ENCODE data around the gene RUSF1.
"Not testable (repeated sequence)": the region's sequence is repeated elsewhere in the genome, so short reads cannot be mapped to it uniquely, and the experiment has no call there.

RUSF1 gene

GRCh38 chr16:31513884-31514283 is 5.7 kb upstream of the RUSF1 start:
- no peak for DNase-seq

DNA sequence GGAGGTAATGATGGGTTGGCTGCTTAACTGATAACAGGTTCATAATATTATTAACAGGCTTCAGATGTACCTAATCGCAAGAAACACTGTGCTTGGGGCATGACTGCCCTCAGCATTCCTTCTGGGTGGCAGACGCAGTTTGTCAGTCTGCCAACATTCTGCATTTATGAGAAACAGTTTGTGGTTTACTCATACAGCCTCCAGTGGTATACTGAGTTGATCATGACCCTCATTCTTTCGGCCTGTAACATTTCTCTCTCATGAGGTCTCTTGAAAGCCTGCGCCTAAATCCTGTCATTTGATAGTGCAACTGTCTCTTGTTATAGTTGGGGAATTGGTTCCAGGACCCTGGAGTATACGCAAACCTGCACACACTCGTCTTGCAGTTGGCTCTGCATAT is 4.9 kb upstream of the RUSF1 start:
- peak; percentile 75 for DNase-seq

- peak; percentile 67 for DNase-seq
Measured at GRCh38 chr16:31508706-31509195, 560 bp upstream of the RUSF1 start.

- no peak for DNase-seq
Measured at GRCh38 chr16:31507617-31507928, 618 bp downstream of the RUSF1 start.

GRCh38 chr16:31505483-31505882 is 2.7 kb downstream of the RUSF1 start:
- no peak for DNase-seq

DNA sequence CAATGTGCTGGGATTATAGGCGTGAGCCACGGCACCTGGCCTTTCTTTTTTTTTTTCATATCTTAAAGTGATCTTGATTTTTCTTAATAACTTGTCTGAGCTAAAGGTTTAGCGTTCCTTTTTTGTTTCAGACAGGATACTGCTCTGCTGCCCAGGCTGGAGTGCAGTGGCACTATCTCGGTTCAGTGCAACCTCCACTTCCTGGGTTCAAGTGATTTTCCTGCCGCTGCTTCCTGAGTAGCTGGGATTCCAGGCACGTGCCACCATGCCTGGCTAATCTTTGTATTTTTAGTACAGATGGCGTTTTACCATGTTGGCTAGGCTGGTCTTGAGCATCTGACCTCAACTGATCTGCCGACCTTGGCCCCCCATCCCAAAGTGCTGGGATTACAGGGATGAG is 4.0 kb downstream of the RUSF1 start:
- no peak for DNase-seq

- not testable (repeated sequence) for DNase-seq
Measured at GRCh38 chr16:31503555-31503954, 4.6 kb downstream of the RUSF1 start.

GRCh38 chr16:31502981-31503380 is 5.2 kb downstream of the RUSF1 start:
- no peak for DNase-seq

GRCh38 chr16:31501966-31502348 is 6.2 kb downstream of the RUSF1 start:
- no peak for DNase-seq

DNA sequence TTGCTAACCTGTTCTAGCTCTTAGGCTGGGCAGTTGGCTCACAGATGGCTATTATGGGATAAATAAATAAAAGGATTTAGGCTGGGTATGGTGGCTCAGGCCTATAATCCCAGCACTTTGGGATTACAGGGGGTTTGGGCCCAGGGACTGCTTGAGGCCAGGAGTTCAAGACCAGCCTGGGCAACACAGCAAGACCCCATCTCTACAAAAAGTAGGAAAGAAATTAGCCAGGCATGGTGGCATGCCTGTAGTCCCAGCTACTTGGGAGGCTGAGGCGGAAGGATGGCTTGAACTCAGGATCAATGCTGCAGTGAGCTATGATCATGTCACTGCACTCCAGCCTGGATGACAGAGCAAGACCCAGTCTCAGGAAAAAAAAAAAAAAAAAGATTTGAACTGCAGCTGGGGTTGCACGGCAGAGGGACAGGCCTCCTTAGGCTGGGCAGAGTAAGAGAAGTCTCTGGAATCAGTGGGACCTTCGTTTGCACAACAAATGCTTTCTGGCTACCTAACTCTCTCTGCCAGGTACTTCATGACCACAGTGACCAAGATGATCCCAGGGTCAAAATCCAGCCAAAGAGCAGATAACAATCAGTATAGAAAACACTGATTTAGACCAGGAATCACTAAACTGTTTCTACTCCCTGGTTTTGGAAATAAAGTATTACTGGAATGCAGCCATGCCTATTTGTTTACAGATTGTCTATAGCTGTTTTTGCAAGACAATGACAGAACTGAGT is 6.8 kb downstream of the RUSF1 start:
- no peak for DNase-seq

DNA sequence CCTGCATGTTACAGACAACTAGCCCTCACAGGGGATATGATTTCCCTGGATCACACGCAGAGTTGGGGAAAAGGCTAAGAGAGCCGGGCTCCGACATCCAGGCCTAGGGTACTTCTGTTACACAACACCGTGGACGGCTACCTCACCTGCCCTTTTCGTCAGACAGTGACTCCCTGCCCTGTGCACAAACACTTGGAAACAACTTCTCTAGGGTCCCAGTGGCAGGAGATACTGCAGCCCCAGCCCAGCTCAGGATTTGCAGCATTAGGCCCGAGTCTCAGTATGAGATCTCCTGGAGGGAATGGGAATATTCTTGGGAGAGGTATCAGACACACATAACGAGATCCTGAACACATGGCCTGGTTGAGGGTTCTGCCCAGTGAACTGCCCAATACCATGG is 8.3 kb downstream of the RUSF1 start:
- no peak for DNase-seq

GRCh38 chr16:31498493-31498892 is 9.7 kb downstream of the RUSF1 start:
- no peak for DNase-seq

GRCh38 chr16:31496670-31497069 is 11.5 kb downstream of the RUSF1 start:
- no peak for DNase-seq

- DNase-seq = no peak
Measured at GRCh38 chr16:31493506-31494125, 14.6 kb downstream of the RUSF1 start.

DNA sequence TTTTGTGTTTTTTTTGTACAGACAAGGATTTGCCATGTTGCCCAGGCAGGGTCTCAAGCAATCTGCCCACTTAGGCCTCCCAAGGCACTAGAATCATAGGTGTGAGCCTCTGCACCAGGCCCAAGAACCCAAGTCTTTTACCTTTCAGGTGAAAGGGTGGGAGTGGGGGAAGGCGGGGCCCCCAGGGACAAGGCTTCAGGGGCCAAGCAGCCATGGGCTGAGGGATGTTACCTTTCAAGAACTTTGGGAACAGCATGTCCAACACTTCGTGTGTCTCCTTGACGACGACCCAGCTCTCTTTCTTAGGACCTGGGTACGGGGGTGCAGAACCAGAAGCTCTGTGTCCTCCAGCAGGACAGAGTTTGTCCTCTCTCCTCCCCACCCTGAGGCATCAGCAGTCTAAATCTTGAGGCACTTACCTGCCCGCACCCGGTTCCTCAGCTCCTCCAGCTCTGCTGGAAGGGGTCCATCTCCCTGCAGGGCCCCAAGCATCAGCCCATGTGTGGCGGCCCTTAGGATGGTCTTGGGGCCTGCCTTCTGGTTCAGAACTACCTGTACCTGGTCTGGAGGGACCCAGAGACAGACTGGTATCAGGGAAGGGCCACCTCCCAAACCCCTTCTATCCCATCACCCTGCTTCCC is 16.3 kb downstream of the RUSF1 start:
- no peak for DNase-seq

DNA sequence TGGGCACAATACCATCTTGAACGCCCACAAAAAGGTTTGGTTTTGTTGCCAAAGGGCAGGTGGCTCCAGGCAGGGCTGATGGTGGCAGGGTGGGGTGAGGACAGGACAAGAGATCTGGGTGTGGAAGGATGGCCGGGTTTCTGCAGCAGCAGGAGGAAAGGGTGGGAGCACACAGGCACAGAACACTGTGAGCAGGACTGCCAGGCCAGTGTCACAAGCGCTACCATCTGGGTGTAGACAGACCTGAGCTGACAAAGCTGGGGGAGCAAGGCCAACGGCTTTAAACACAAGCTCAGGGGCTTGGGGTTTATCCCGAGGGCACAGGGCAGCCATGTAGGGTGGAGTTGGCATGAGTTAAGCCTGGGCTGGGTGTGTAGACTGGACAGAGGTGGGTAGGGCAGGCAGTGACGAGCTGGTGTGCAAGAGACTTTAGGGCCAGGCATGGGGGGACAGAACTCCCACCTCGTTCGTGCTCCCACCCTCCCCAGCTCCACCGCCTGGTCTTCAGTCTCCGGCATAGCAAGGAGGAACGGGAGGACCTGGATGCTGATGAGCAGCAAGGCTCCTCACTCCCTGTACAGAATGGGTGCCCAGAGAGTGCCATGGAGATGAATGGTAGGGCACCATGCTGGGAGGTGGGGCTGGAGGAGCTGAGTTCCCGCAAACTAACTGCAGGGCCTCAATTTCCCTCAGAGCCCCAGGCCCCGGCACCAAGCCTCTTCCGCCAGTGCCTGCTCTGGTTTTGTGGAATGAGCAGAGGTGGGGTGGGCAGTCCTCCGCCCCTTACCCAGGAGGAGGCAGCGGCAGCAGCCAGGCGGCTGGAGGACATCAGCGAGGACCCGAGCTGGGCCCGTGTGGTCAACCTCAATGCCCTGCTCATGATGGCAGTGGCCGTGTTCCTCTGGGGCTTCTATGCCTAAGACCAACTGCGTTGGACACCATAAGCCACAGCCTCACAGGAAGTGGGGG is 18.3 kb downstream of the RUSF1 start:
- DNase-seq = no peak

DNA sequence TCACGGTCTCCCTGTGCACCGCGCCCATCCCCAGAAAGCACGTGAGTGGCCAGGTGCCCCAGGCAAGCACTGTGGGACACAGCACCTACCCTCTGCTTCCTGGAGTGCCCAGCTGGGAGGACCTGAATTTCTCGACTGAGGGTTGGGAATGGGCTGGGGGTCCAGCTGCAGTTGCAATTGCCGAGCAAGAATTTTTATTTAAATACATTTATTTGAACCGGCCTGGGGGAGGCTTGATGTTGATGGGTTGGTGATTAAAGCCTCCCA is 19.0 kb downstream of the RUSF1 start:
- DNase-seq = no peak

- DNase-seq = no peak
Measured at GRCh38 chr16:31488468-31489297, 19.5 kb downstream of the RUSF1 start.

- no peak for DNase-seq
Measured at GRCh38 chr16:31487720-31488467, 20.3 kb downstream of the RUSF1 start.

GRCh38 chr16:31487071-31487719 is 21.0 kb downstream of the RUSF1 start:
- no peak for DNase-seq

GRCh38 chr16:31486045-31486444 is 22.1 kb downstream of the RUSF1 start:
- no peak for DNase-seq
